PC-3 (cell line): ENCODE data around the gene GLIPR1L1.

Experiments
- EZH2 ChIP-seq: fragments of 300-600 bp; sonication (generic); IDR thresholded peaks from one replicate; pipeline ENCODE4 v1.6.1; 2017; ENCODE audit warnings: antibody characterized with exemption, mild to moderate bottlenecking, low read length; ENCODE audit not compliant: unreplicated experiment
- TF ChIP-seq, protein P1 (sequence below): fragments of 300-600 bp; sonication (generic); conservative IDR thresholded peaks from 2 replicates; pipeline ENCODE4 v1.5.1; 2017; ENCODE audit warnings: antibody characterized with exemption, low read depth, mild to moderate bottlenecking, low read length

DNA sequence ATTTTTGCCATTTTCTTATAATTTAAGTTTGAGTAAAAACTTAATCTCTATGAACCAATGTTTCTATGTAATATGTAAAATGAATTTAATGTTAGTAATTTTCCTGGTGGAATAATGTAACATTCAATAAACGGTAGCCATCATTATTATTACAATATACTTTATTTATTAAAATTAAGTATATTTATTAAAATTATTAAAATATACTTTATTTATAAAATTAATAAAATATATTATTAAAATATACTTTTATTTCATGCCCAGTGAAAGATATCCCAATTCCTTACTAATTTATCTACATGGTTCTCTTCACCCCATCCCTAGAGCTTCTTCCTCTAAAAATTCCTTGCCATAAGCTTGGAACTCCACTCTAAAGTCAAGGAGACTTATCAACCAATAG is 6.8 kb upstream of the GLIPR1L1 start:
- TF ChIP-seq EZH2, result no peak
- TF ChIP-seq, protein P1, sequence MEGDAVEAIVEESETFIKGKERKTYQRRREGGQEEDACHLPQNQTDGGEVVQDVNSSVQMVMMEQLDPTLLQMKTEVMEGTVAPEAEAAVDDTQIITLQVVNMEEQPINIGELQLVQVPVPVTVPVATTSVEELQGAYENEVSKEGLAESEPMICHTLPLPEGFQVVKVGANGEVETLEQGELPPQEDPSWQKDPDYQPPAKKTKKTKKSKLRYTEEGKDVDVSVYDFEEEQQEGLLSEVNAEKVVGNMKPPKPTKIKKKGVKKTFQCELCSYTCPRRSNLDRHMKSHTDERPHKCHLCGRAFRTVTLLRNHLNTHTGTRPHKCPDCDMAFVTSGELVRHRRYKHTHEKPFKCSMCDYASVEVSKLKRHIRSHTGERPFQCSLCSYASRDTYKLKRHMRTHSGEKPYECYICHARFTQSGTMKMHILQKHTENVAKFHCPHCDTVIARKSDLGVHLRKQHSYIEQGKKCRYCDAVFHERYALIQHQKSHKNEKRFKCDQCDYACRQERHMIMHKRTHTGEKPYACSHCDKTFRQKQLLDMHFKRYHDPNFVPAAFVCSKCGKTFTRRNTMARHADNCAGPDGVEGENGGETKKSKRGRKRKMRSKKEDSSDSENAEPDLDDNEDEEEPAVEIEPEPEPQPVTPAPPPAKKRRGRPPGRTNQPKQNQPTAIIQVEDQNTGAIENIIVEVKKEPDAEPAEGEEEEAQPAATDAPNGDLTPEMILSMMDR, result no peak
